ENCODE measurements around the gene PTGFRN. TPM values are rescaled to one million over a fixed set of nuclear protein-coding genes. Genes with fewer than 3 reads are reported as not detected.

The PTGFRN gene
- total RNA-seq, 2 experiments from 2014 or later = not detected

- Histone ChIP-seq H3K4me2 (ENCODE audit: low read length) (no peak overlapping the region), H3K4me3 (ENCODE audit: low read depth, low read length, poor library complexity, severe bottlenecking) (no peak overlapping the region), H2AFZ (ENCODE audit: low read length) (no peak overlapping the region), H3K9me3 (ENCODE audit: low read length) (no peaks in the 10 kb centered on the region), H3K4me1 (ENCODE audit: insufficient read depth, low read length, poor library complexity, severe bottlenecking) (no peaks in the 10 kb centered on the region), H4K20me1 (ENCODE audit: insufficient read depth, low read length) (no peaks in the 10 kb centered on the region), H3K79me2 (ENCODE audit: insufficient read depth, low read depth, low read length) (no peaks in the 10 kb centered on the region), H3K36me3 (ENCODE audit: insufficient read depth, low read length) (no peaks in the 10 kb centered on the region), H3K9me2 (ENCODE audit: insufficient read depth, low read length) (no peaks in the 10 kb centered on the region), H3K27ac (ENCODE audit: low read depth, low read length, poor library complexity, severe bottlenecking) (no peak overlapping the region)
- intact Hi-C loops (cut with micrococcal nuclease; ENCODE audit: unreplicated experiment) = no loop called here
- BruUV-seq (replicated peaks) = no TSS peak
- CTCF ChIA-PET (ENCODE audit: unreplicated experiment) = no interaction called here
- POLR2A ChIA-PET = interaction anchor here (0.5 kb wide), 1 partner anchor 28 kb away, joined by 5 read pairs; no protein-coding TSS in a partner anchor
- DNase-seq (ENCODE audit: low spot score) = no peak
- TF ChIP-seq, protein P1, sequence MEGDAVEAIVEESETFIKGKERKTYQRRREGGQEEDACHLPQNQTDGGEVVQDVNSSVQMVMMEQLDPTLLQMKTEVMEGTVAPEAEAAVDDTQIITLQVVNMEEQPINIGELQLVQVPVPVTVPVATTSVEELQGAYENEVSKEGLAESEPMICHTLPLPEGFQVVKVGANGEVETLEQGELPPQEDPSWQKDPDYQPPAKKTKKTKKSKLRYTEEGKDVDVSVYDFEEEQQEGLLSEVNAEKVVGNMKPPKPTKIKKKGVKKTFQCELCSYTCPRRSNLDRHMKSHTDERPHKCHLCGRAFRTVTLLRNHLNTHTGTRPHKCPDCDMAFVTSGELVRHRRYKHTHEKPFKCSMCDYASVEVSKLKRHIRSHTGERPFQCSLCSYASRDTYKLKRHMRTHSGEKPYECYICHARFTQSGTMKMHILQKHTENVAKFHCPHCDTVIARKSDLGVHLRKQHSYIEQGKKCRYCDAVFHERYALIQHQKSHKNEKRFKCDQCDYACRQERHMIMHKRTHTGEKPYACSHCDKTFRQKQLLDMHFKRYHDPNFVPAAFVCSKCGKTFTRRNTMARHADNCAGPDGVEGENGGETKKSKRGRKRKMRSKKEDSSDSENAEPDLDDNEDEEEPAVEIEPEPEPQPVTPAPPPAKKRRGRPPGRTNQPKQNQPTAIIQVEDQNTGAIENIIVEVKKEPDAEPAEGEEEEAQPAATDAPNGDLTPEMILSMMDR (conservative IDR thresholded peaks at IDR 0.05; ENCODE audit: low read length) = no peak
- TF ChIP-seq EZH2phosphoT487 (IDR thresholded peaks at IDR 0.05; ENCODE audit: borderline replicate concordance, low read depth, low read length) = no peak
Measured at GRCh38 chr1:117029685-117030084, 120.0 kb downstream of the PTGFRN start.

GRCh38 chr1:117030271-117030877 lies 120.7 kb downstream of the PTGFRN start:
- no peaks in the 10 kb centered on the region for H3K4me1 ChIP-seq (ENCODE audit: insufficient read depth, low read length, poor library complexity, severe bottlenecking)
- intact Hi-C loops (cut with micrococcal nuclease; ENCODE audit: unreplicated experiment) = no loop called here
- H3K4me3 ChIP-seq (ENCODE audit: low read depth, low read length, poor library complexity, severe bottlenecking) = no peak overlapping the region
- H3K9me2 ChIP-seq (ENCODE audit: insufficient read depth, low read length) = no peaks in the 10 kb centered on the region
- no peak overlapping the region for H3K4me2 ChIP-seq (ENCODE audit: low read length)
- H3K79me2 ChIP-seq (ENCODE audit: insufficient read depth, low read depth, low read length) = no peaks in the 10 kb centered on the region
- DNase-seq (ENCODE audit: low spot score) = no peak
- H3K9me3 ChIP-seq (ENCODE audit: low read length) = no peaks in the 10 kb centered on the region
- no TSS peak for BruUV-seq (replicated peaks)
- H3K36me3 ChIP-seq (ENCODE audit: insufficient read depth, low read length) = no peaks in the 10 kb centered on the region
- no peak overlapping the region for H3K27ac ChIP-seq (ENCODE audit: low read depth, low read length, poor library complexity, severe bottlenecking)
- TF ChIP-seq, protein P1 (conservative IDR thresholded peaks at IDR 0.05; ENCODE audit: low read length) = no peak
- TF ChIP-seq EZH2phosphoT487 (IDR thresholded peaks at IDR 0.05; ENCODE audit: borderline replicate concordance, low read depth, low read length) = no peak
- POLR2A ChIA-PET = interaction anchor here (0.5 kb wide), 1 partner anchor 839 kb away, joined by 3 read pairs; no protein-coding TSS in a partner anchor
- CTCF ChIA-PET (ENCODE audit: unreplicated experiment) = no interaction called here
- H4K20me1 ChIP-seq (ENCODE audit: insufficient read depth, low read length) = no peaks in the 10 kb centered on the region
- no peak overlapping the region for H2AFZ ChIP-seq (ENCODE audit: low read length)

DNA sequence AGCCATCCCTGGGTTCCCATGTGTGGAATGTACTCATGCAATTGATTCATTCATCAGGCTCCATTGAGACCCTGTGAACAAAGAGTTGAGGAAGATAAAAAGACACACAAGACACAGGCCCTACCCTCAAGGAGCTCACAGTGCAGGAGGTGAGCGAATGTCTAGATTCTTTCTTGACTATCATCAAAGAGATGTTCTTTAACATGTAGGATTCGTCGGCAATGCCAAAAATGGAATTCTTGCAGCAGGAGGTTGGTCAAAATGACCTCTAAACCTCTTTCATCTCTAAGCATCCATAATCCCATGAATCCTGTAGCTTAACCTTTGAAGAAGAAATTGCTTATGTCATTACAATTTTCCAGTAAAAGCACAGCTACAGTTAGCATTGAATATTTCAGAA lies 122.5 kb downstream of the PTGFRN start:
- H3K9me3 ChIP-seq (ENCODE audit: low read length) = no peaks in the 10 kb centered on the region
- no peak overlapping the region for H2AFZ ChIP-seq (ENCODE audit: low read length)
- H3K4me2 ChIP-seq (ENCODE audit: low read length) = no peak overlapping the region
- H4K20me1 ChIP-seq (ENCODE audit: insufficient read depth, low read length) = no peaks in the 10 kb centered on the region
- H3K79me2 ChIP-seq (ENCODE audit: insufficient read depth, low read depth, low read length) = no peaks in the 10 kb centered on the region
- H3K9me2 ChIP-seq (ENCODE audit: insufficient read depth, low read length) = no peaks in the 10 kb centered on the region
- H3K4me3 ChIP-seq (ENCODE audit: low read depth, low read length, poor library complexity, severe bottlenecking) = no peak overlapping the region
- BruUV-seq (replicated peaks) = no TSS peak
- no peak for TF ChIP-seq EZH2phosphoT487 (IDR thresholded peaks at IDR 0.05; ENCODE audit: borderline replicate concordance, low read depth, low read length)
- TF ChIP-seq, protein P1 (conservative IDR thresholded peaks at IDR 0.05; ENCODE audit: low read length) = no peak
- ChIA-PET CTCF (ENCODE audit: unreplicated experiment) (no interaction called here), POLR2A (no interaction called here)
- H3K36me3 ChIP-seq (ENCODE audit: insufficient read depth, low read length) = no peaks in the 10 kb centered on the region
- no peak for DNase-seq (ENCODE audit: low spot score)
- intact Hi-C loops (cut with micrococcal nuclease; ENCODE audit: unreplicated experiment) = no loop called here
- no peaks in the 10 kb centered on the region for H3K4me1 ChIP-seq (ENCODE audit: insufficient read depth, low read length, poor library complexity, severe bottlenecking)
- H3K27ac ChIP-seq (ENCODE audit: low read depth, low read length, poor library complexity, severe bottlenecking) = no peak overlapping the region
